Stimulated activated CD8-positive, alpha-beta memory T cell treated with anti-CD3 and anti-CD28 coated beads, Interleukin-15, amount 100 ng/mL, for 1 hour (primary cell): ENCODE measurements around the gene NFKBIE.

ENCODE experiments used
- DNase-seq: peaks from one replicate; pipeline ENCODE4 v3.0.0-alpha.2; 2020; ENCODE audit warnings: low read depth

Gene NFKBIE

GRCh38 chr6:44226368-44227147 lies 38.8 kb downstream of the NFKBIE start:
- DNase-seq: no peak

GRCh38 chr6:44225579-44226325 lies 39.6 kb downstream of the NFKBIE start:
- no peak for DNase-seq

GRCh38 chr6:44224965-44225305 lies 40.4 kb downstream of the NFKBIE start:
- no peak for DNase-seq

- DNase-seq: no peak
These were observed 41.1 kb downstream of the NFKBIE start for GRCh38 chr6:44224029-44224964.

GRCh38 chr6:44223319-44224028 lies 41.9 kb downstream of the NFKBIE start, which contains the start of gene SLC29A1:
TSS of gene SLC29A1 (plus strand) at chr6:44223595. CDS start at chr6:44227314, 3,719 bp downstream.
- DNase-seq: peak; percentile 63

GRCh38 chr6:44222486-44223318 lies 42.6 kb downstream of the NFKBIE start:
- no peak for DNase-seq

GRCh38 chr6:44221961-44222335 lies 43.4 kb downstream of the NFKBIE start:
- DNase-seq: no peak

GRCh38 chr6:44221291-44221960 lies 43.9 kb downstream of the NFKBIE start:
- peak; percentile 54 for DNase-seq

GRCh38 chr6:44220913-44221290 lies 44.4 kb downstream of the NFKBIE start:
- DNase-seq: no peak

- DNase-seq: no peak
These were observed 45.3 kb downstream of the NFKBIE start for GRCh38 chr6:44219815-44220784.

- no peak for DNase-seq
These were observed 46.1 kb downstream of the NFKBIE start for GRCh38 chr6:44219053-44219814.

- no peak for DNase-seq
These were observed 47.8 kb downstream of the NFKBIE start for GRCh38 chr6:44217332-44218143.

- no peak for DNase-seq
These were observed 48.5 kb downstream of the NFKBIE start, which contains the start of gene MYMX for GRCh38 chr6:44216677-44217331. TSS of gene MYMX (plus strand) at chr6:44216926. CDS start at chr6:44217472, 546 bp downstream.

- DNase-seq: no peak
These were observed 51.0 kb downstream of the NFKBIE start for GRCh38 chr6:44214307-44214706.

GRCh38 chr6:44211284-44211683 lies 54.1 kb downstream of the NFKBIE start:
- DNase-seq: no peak
